GM12874 (cell line): ENCODE results near the gene PEAK1.

Source experiments
- CTCF ChIP-seq: IDR thresholded peaks from 2 replicates; pipeline ENCODE4 v1.5.1; 2011; ENCODE audit warnings: low read depth, mild to moderate bottlenecking, control low read depth, low read length, moderate library complexity; ENCODE audit not compliant: insufficient read depth

PEAK1 gene

GRCh38 chr15:77074350-77074749 is 345.6 kb downstream of the PEAK1 start:
- no peak for TF ChIP-seq CTCF

- TF ChIP-seq CTCF: no peak
Observed at GRCh38 chr15:77071305-77072223, 348.3 kb downstream of the PEAK1 start.

GRCh38 chr15:77070495-77071304 is 349.2 kb downstream of the PEAK1 start, which contains the start of gene TSPAN3:
Gene TSPAN3, minus strand, starts transcription at chr15:77071109. Its CDS starts 155 bp downstream, at chr15:77070954.
- no peak for TF ChIP-seq CTCF

- TF ChIP-seq CTCF: no peak
Observed at GRCh38 chr15:77070180-77070494, 349.8 kb downstream of the PEAK1 start.

GRCh38 chr15:77069521-77070121 is 350.3 kb downstream of the PEAK1 start:
- no peak for TF ChIP-seq CTCF

- TF ChIP-seq CTCF: no peak
Observed at GRCh38 chr15:77068633-77069032, 351.3 kb downstream of the PEAK1 start.
